Activated CD4-positive, alpha-beta T cell treated with anti-CD3 and anti-CD28 coated beads, Interleukin-2, amount 10 ng/mL, durations not matched to agents 7 days and 5 days (primary cell): ENCODE data around the gene TBC1D2B. TPM values are rescaled to one million over a fixed set of nuclear protein-coding genes. Genes with fewer than 3 reads are reported as not detected.
"Not testable (repeated sequence)": the region's sequence is repeated elsewhere in the genome, so short reads cannot be mapped to it uniquely, and the experiment has no call there.

Experiments used
- CTCF ChIA-PET: fragments of 350-600 bp; sonication (Branson Sonifier 250); formaldehyde crosslinking; loops from one replicate; lab custom pipeline; 2021; ENCODE audit warnings: antibody characterized with exemption; lab: Charles Lee
- POLR2A ChIA-PET: fragments of 350-600 bp; sonication (Branson Sonifier 250); formaldehyde crosslinking; loops from one replicate; lab custom pipeline; 2021; ENCODE audit warnings: antibody characterized with exemption; lab: Charles Lee
- DNase-seq: peaks from one replicate; pipeline ENCODE4 v3.0.0-alpha.2; 2020
- H3K27ac Mint-ChIP-seq: one replicate; pipeline ENCODE4 v1.8.0; 2021; ENCODE audit warnings: mild to moderate bottlenecking, moderate library complexity, mixed read lengths
- H3K27me3 Mint-ChIP-seq: one replicate; pipeline ENCODE4 v1.8.0; 2021; ENCODE audit warnings: mixed read lengths
- H3K36me3 Mint-ChIP-seq: one replicate; pipeline ENCODE4 v1.8.0; 2021; ENCODE audit warnings: low read depth, mixed read lengths
- H3K4me1 Mint-ChIP-seq: one replicate; pipeline ENCODE4 v1.8.0; 2021; ENCODE audit warnings: mixed read lengths
- H3K4me3 Mint-ChIP-seq: one replicate; pipeline ENCODE4 v1.8.0; 2021; ENCODE audit warnings: mild to moderate bottlenecking, moderate library complexity, mixed read lengths
- H3K9me3 Mint-ChIP-seq: one replicate; pipeline ENCODE4 v1.8.0; 2021; ENCODE audit warnings: mixed read lengths
- total RNA-seq, 2 experiments: library from RNA; stranded (reverse); gene quantifications; one replicate each; pipeline ENCODE4 v1.2.3, GENCODE V29; 2021

Gene TBC1D2B
- total RNA-seq, 2 experiments from 2014 or later: 77.2 to 83.7 TPM

DNA sequence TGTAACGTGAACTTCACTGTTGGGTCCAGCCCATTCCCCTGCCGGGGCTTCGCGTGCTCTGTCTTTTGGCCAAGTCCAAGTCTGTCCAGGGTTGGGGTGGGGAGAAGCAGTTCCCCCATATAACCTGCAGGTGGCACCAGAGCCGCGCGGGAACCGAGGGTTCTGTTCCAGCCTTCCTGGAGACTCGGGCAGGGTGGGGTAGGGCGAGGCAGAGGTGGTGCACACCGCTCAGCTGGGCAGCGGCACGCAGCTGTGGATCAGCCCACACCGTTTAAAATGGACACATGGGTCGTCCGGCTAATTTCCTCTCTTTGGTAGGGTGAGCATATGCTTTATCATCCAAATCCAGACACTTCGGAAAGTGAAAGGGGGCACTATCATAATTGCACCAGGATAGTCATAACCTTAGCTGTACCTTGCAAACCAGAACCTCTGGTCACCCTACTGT, 118.1 kb downstream of the TBC1D2B start:
- H3K27me3 Mint-ChIP-seq: peaks cover 25% of the 10 kb centered on the region
- no peaks in the 10 kb centered on the region for H3K9me3 Mint-ChIP-seq
- CTCF ChIA-PET: interaction anchor here (0.6 to 2.1 kb wide), 12 partner anchors 16 to 282 kb away, joined by 3 to 41 read pairs (median 3); partner anchors contain the start of gene CIB2
- DNase-seq: peak; percentile 75
- no peaks in the 10 kb centered on the region for H3K36me3 Mint-ChIP-seq
- POLR2A ChIA-PET: no interaction called here
- H3K4me3 Mint-ChIP-seq: peak overlapping the region; percentile 41
- peaks cover 18% of the 10 kb centered on the region for H3K4me1 Mint-ChIP-seq
- no peak overlapping the region for H3K27ac Mint-ChIP-seq

DNA sequence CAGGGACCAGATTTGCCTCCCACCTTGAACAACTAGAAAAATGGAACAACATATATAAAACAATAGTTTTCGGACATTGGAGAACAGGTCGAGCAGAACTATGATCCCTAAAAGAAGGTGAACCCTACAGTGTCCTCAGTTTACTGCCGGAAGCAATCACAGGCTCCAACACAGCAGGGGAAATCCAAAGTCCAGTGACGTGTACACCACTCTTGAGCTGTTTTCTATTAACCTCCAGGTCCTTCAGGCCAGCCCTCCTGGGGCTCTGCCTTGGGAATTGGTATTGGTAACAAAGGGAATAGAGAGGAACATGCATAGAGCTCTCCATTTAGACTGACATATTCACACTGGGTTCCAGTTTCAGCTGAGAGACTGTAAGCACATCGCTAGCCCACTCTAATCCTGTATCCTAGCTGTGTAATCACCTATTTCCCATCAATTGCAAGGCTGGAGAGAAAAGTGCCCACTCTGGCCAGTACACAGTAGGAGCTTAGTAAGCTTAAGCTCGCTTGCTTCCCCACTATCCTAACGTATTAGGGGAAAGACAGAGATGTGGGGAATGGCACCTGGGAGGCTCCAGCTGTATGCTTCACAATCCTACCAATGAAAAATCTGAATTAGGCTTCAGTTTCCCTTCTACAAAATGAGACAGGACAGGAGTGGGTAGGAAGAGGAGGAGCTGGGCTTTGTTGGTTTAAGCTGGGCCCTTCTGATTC, 118.6 kb downstream of the TBC1D2B start:
- H3K27ac Mint-ChIP-seq, POLR2A ChIA-PET, DNase-seq, H3K4me3 Mint-ChIP-seq, H3K36me3 Mint-ChIP-seq, H3K9me3 Mint-ChIP-seq: not testable (repeated sequence)
- Mint-ChIP-seq H3K27me3 (peaks cover 19% of the 10 kb centered on the region), H3K4me1 (peaks cover 24% of the 10 kb centered on the region)
- CTCF ChIA-PET: interaction anchor here (0.9 to 2.1 kb wide), 8 partner anchors 28 to 282 kb away, joined by 3 to 41 read pairs (median 4); partner anchors contain the start of gene CIB2

DNA sequence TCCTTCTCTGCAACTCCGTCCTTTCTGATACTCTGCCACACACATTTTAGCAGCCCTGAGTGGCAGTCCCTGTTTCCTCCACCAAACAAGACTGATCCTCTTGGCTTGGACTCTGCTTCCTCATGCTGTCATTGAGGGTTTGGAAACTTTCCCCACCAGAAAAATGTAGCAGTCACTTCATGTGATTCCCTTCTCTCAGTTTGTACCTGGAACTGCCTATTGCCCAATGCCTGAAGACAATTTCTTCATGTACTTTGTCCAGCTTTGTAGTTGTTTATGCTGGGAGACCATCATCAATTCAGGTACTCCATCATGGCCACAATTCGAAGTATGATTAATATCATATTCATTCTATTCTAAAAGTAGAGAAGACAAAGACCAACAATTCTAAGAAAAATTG, 119.5 kb downstream of the TBC1D2B start:
- H3K27ac Mint-ChIP-seq, POLR2A ChIA-PET, H3K9me3 Mint-ChIP-seq, H3K4me3 Mint-ChIP-seq, H3K36me3 Mint-ChIP-seq, CTCF ChIA-PET, DNase-seq: not testable (repeated sequence)
- Mint-ChIP-seq H3K27me3 (peaks cover 15% of the 10 kb centered on the region), H3K4me1 (peaks cover 29% of the 10 kb centered on the region)

DNA sequence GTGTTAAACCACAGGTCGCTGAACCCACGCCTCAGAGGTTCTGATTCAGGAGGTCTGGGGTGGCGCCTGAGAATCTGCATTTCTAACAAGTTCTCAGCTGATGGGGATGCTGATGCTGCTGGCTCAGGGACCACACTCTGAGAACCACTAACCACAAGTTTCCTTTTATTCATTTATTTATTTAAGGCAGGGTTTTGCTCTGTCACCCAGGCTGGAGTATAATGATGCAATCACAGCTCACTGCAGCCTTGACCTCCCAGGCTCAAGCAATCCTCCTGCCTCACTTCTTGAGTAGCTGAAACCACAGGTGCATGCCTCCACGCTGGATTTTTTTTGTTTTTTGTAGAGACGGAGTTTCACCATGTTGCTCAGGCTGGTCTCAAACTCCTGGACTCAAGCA, 123.6 kb downstream of the TBC1D2B start:
- peak; percentile 37 for DNase-seq
- H3K27ac Mint-ChIP-seq: peak overlapping the region; percentile 36
- POLR2A ChIA-PET, H3K9me3 Mint-ChIP-seq, H3K4me3 Mint-ChIP-seq, H3K27me3 Mint-ChIP-seq, H3K36me3 Mint-ChIP-seq: not testable (repeated sequence)
- H3K4me1 Mint-ChIP-seq: peaks cover 18% of the 10 kb centered on the region
- CTCF ChIA-PET: interaction anchor here (0.9 to 4.0 kb wide), 2 partner anchors 149 to 155 kb away, joined by 4 to 21 read pairs; no protein-coding TSS in a partner anchor

DNA sequence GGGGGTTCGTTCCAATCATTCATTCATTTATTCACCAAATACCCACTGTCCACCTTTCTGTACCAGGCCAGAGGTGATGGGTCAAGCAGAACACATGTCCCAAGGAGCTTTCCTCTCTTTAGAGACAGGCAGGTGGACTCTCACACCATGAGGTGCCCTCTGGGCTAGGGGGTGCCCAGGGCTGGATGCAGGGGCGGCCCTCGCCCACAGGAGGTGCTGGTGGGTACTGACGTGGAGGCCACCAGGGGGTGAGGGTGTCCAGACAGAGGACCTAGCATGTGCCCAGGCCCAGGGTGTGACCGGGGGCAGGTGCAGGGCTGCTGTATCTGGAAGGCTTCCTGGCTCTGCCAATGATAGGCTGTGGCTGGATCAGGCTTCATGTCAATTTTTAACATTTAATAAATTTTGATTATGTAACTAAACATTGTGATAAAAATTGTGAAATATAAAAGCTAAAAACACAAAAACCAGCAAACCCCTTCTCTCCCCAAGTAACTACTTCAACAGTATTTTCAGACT, 124.5 kb downstream of the TBC1D2B start:
- DNase-seq, H3K9me3 Mint-ChIP-seq, H3K36me3 Mint-ChIP-seq, H3K27me3 Mint-ChIP-seq, H3K27ac Mint-ChIP-seq, H3K4me3 Mint-ChIP-seq, CTCF ChIA-PET, POLR2A ChIA-PET: not testable (repeated sequence)
- H3K4me1 Mint-ChIP-seq: peaks cover 18% of the 10 kb centered on the region

DNA sequence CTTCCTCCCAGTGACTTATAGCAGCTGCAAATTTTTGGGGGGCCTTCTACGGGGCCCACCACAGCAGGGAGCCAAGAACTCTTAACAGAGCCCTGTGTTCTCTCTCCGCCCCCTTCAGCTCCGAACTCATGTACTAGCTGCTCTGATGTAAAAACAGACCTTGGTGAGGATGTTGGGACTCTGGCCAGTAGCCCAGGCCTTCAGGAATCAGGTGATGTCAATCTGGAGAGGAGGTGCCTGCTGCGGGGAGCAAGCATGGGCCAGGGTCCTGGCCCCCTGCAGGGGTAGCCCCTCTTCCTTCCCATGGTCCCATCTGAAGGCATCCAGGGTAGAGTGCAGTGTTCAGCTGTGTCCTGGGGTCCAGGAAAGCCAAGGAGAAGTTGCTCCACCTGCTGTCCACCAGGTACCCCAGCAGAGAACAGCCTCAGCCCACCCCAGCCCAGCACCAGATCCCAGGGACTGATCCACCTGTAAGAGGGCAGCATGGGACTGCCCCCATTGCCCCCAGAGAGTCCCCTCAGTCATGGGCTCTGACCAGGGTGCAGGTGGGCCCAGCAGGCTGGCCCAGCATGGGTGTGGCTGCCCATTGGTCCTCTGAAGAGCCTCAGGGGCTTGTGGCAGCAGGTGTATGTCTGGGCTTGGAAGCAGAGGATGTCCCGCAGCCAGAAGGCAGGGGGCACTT, 126.3 kb downstream of the TBC1D2B start:
- H3K9me3 Mint-ChIP-seq, H3K4me3 Mint-ChIP-seq, H3K27ac Mint-ChIP-seq, H3K27me3 Mint-ChIP-seq, POLR2A ChIA-PET, DNase-seq, CTCF ChIA-PET, H3K36me3 Mint-ChIP-seq: not testable (repeated sequence)
- H3K4me1 Mint-ChIP-seq: peaks cover 18% of the 10 kb centered on the region

DNA sequence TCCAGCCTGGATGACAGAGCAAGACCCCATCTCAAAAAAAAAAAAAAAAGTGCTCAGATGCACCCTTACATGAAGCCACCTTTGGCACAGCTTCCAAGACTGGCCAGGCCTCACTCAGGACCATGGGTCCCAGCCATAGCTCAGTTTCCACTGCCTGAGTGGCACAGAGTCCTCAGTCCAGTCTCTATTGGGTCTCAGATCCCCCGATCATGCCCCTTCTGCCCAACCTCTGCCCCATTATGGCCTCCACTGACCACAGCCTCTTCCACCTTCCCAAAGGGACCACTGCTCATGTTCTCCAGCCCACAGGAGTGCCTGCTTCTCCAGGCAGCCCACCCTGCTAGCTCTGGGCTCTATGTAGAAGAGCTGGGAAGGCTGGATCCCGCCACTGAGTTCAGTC, 127.0 kb downstream of the TBC1D2B start:
- POLR2A ChIA-PET, H3K27ac Mint-ChIP-seq, H3K4me3 Mint-ChIP-seq, CTCF ChIA-PET, H3K27me3 Mint-ChIP-seq, H3K9me3 Mint-ChIP-seq, DNase-seq, H3K36me3 Mint-ChIP-seq: not testable (repeated sequence)
- peaks cover 16% of the 10 kb centered on the region for H3K4me1 Mint-ChIP-seq

DNA sequence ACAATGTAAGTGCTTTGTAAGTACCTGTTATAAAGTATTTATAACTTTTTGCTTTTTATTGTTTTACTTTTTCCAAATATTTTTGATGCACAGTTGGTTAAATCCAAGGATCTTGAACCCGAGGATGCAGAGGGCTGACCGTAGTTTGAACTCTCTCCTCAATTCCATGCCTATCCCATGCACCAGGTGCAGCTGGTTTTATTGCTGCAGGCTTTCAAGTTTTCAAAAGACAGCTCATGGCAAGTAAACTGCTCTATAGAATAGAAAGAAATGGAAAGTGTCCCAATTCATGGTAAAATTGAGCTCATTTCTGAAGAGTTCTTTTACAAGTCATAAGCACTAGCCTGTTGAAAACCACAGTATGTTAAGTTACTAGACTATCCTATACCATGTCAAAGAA, 131.9 kb downstream of the TBC1D2B start:
- Mint-ChIP-seq H3K9me3 (no peaks in the 10 kb centered on the region), H3K27me3 (peaks cover 27% of the 10 kb centered on the region), H3K36me3 (no peaks in the 10 kb centered on the region), H3K27ac (no peak overlapping the region), H3K4me1 (no peaks in the 10 kb centered on the region), H3K4me3 (no peak overlapping the region)
- CTCF ChIA-PET: no interaction called here
- POLR2A ChIA-PET: no interaction called here
- DNase-seq: no peak

Other genes starting within 250 kb of the TBC1D2B start
- not detected for gene SH2D7, start 14.8 kb upstream of the TBC1D2B start, total RNA-seq
- gene CIB2, start 53.7 kb upstream of the TBC1D2B start, total RNA-seq: under 1 TPM; 0.44 to 0.55 TPM
- 10 to 100 TPM; 65.1 to 71.2 TPM for gene IDH3A, start 71.7 kb upstream of the TBC1D2B start, total RNA-seq
- not detected for gene ACSBG1, start 156.9 kb upstream of the TBC1D2B start, total RNA-seq
- 10 to 100 TPM; 28.5 to 31.2 TPM for gene DNAJA4, start 186.9 kb upstream of the TBC1D2B start, total RNA-seq
- 10 to 100 TPM; 44.5 to 44.7 TPM for gene SKIC8, start 221.9 kb upstream of the TBC1D2B start, total RNA-seq